ENCODE measurements around the gene E2F4.

Gene E2F4

GRCh38 chr16:67213197-67214019, 21.5 kb downstream of the E2F4 start:
- DNase-seq, result no peak

GRCh38 chr16:67215706-67216105, 23.8 kb downstream of the E2F4 start:
- DNase-seq, result no peak

- no peak for DNase-seq
Measured at GRCh38 chr16:67216612-67217490, 24.9 kb downstream of the E2F4 start.

- DNase-seq, result no peak
Measured at GRCh38 chr16:67223992-67224391, 32.0 kb downstream of the E2F4 start.

GRCh38 chr16:67226295-67226803, 34.4 kb downstream of the E2F4 start:
- no peak for DNase-seq

- DNase-seq, result peak; percentile 97
Measured at GRCh38 chr16:67226804-67227566, 35.0 kb downstream of the E2F4 start, which contains the start of gene TMEM208. TSS of gene TMEM208 (plus strand) at chr16:67227130. CDS start at chr16:67227219, 89 bp downstream.

GRCh38 chr16:67227567-67227921, 35.6 kb downstream of the E2F4 start:
- no peak for DNase-seq

- DNase-seq, result no peak
Measured at GRCh38 chr16:67228034-67228785, 36.3 kb downstream of the E2F4 start.

- DNase-seq, result no peak
Measured at GRCh38 chr16:67228905-67229304, 37.0 kb downstream of the E2F4 start.

GRCh38 chr16:67229906-67230808, 38.2 kb downstream of the E2F4 start:
- no peak for DNase-seq

- DNase-seq, result no peak
Measured at GRCh38 chr16:67230809-67231660, 39.1 kb downstream of the E2F4 start.

GRCh38 chr16:67233596-67233995, 41.6 kb downstream of the E2F4 start:
- DNase-seq, result no peak

- DNase-seq, result no peak
Measured at GRCh38 chr16:67234180-67234597, 42.2 kb downstream of the E2F4 start.

GRCh38 chr16:67235816-67236562, 44.0 kb downstream of the E2F4 start:
- no peak for DNase-seq

- no peak for DNase-seq
Measured at GRCh38 chr16:67236563-67237395, 44.8 kb downstream of the E2F4 start.

GRCh38 chr16:67237396-67238277, 45.7 kb downstream of the E2F4 start:
- no peak for DNase-seq

- no peak for DNase-seq
Measured at GRCh38 chr16:67238278-67238575, 46.3 kb downstream of the E2F4 start.

Measured in kidney glomerular epithelial cell (primary cell).